OCI-LY1 (cell line): ENCODE measurements around the gene CSMD2.

Experiments used
- H2AFZ ChIP-seq: fragments of 200-600 bp; sonication (generic), shearing (Covaris generic); 2 replicates; pipeline ENCODE4 v1.6.0; 2014; ENCODE audit warnings: antibody characterized with exemption, mild to moderate bottlenecking, low read length
- H3F3A ChIP-seq: fragments of 200-600 bp; sonication (generic), shearing (Covaris generic); 2 replicates; pipeline ENCODE4 v1.6.0; 2014; ENCODE audit warnings: mild to moderate bottlenecking, antibody characterized with exemption, low read length, moderate library complexity; ENCODE audit not compliant: insufficient read depth
- H3K27ac ChIP-seq: fragments of 200-600 bp; sonication (generic); 2 replicates; pipeline ENCODE4 v1.5.1; 2014; ENCODE audit warnings: low read length, mixed run types, mild to moderate bottlenecking, low read depth; ENCODE audit not compliant: poor library complexity, severe bottlenecking
- H3K27me3 ChIP-seq: fragments of 200-600 bp; sonication (generic); 2 replicates; pipeline ENCODE4 v1.6.0; 2014; ENCODE audit warnings: antibody characterized with exemption, mild to moderate bottlenecking, low read length, moderate library complexity; ENCODE audit not compliant: insufficient read depth
- H3K36me3 ChIP-seq: fragments of 200-600 bp; sonication (generic); 2 replicates; pipeline ENCODE4 v1.6.1; 2014; ENCODE audit warnings: mild to moderate bottlenecking, antibody characterized with exemption, low read length, moderate library complexity, mixed read lengths; ENCODE audit not compliant: insufficient read depth
- H3K4me1 ChIP-seq: fragments of 200-600 bp; sonication (generic); 2 replicates; pipeline ENCODE4 v1.5.1; 2014; ENCODE audit warnings: mild to moderate bottlenecking, low read length, moderate library complexity; ENCODE audit not compliant: insufficient read depth, severe bottlenecking
- H3K4me2 ChIP-seq: fragments of 200-600 bp; sonication (generic), shearing (Covaris generic); 2 replicates; pipeline ENCODE4 v1.6.1; 2014; ENCODE audit warnings: low read length
- H3K4me3 ChIP-seq: fragments of 200-600 bp; sonication (generic); 2 replicates; pipeline ENCODE4 v1.5.1; 2014; ENCODE audit warnings: low read length, low read depth, mild to moderate bottlenecking, mixed read lengths; ENCODE audit not compliant: poor library complexity, severe bottlenecking
- H3K79me2 ChIP-seq: fragments of 200-600 bp; shearing (Covaris generic); 2 replicates; pipeline ENCODE4 v1.6.1; 2016; ENCODE audit warnings: mixed run types, low read length, mixed read lengths; ENCODE audit not compliant: insufficient read depth
- H3K9ac ChIP-seq: fragments of 200-600 bp; sonication (generic), shearing (Covaris generic); 2 replicates; pipeline ENCODE4 v1.6.1; 2014; ENCODE audit warnings: mild to moderate bottlenecking, low read length, mixed read lengths
- H3K9me2 ChIP-seq: fragments of 200-600 bp; sonication (generic), shearing (Covaris generic); 2 replicates; pipeline ENCODE4 v1.6.1; 2014; ENCODE audit warnings: low read depth, mild to moderate bottlenecking, low read length, mixed read lengths
- H3K9me3 ChIP-seq: fragments of 200-600 bp; shearing (Covaris generic); 2 replicates; pipeline ENCODE4 v1.6.1; 2014; ENCODE audit warnings: low read length, mixed read lengths
- H4K20me1 ChIP-seq: fragments of 200-600 bp; sonication (generic), shearing (Covaris generic); 2 replicates; pipeline ENCODE4 v1.6.0; 2016; ENCODE audit warnings: mild to moderate bottlenecking, low read length; ENCODE audit not compliant: insufficient read depth
- CTCF ChIP-seq: fragments of 200-600 bp; sonication (generic), shearing (Covaris generic); IDR thresholded peaks from 2 replicates; pipeline ENCODE4 v1.5.1; 2017; ENCODE audit warnings: mild to moderate bottlenecking, antibody characterized with exemption, low read length, moderate library complexity, mixed read lengths
- EZH2 ChIP-seq: fragments of 200-600 bp; sonication (generic), shearing (Covaris generic); IDR thresholded peaks from 2 replicates; pipeline ENCODE4 v1.8.0; 2017; ENCODE audit warnings: borderline replicate concordance, mixed run types, mild to moderate bottlenecking, antibody characterized with exemption, low read length, moderate library complexity, mixed read lengths

Gene CSMD2

GRCh38 chr1:33905241-33905640 is 259.8 kb downstream of the CSMD2 start:
- no peak overlapping the region for H3K4me2 ChIP-seq
- no peaks in the 10 kb centered on the region for H3K9me3 ChIP-seq
- TF ChIP-seq EZH2 (no peak), CTCF (no peak)
- H2AFZ ChIP-seq: no peak overlapping the region
- H3K9me2 ChIP-seq: no peaks in the 10 kb centered on the region
- no peaks in the 10 kb centered on the region for H3K79me2 ChIP-seq
- no peak overlapping the region for H3K4me3 ChIP-seq
- no peak overlapping the region for H3K9ac ChIP-seq
- no peaks in the 10 kb centered on the region for H3F3A ChIP-seq
- H3K27me3 ChIP-seq: no peaks in the 10 kb centered on the region; the same call in 1 of the 2 replicates
- H3K36me3 ChIP-seq: no peaks in the 10 kb centered on the region
- no peaks in the 10 kb centered on the region for H3K4me1 ChIP-seq
- no peak overlapping the region for H3K27ac ChIP-seq
- H4K20me1 ChIP-seq: no peaks in the 10 kb centered on the region

GRCh38 chr1:33903210-33903589 is 261.8 kb downstream of the CSMD2 start:
- Histone ChIP-seq H4K20me1 (no peaks in the 10 kb centered on the region), H3K27me3 (no peaks in the 10 kb centered on the region; the same call in 1 of the 2 replicates), H3K9me2 (no peaks in the 10 kb centered on the region), H3K36me3 (no peaks in the 10 kb centered on the region), H3K4me1 (no peaks in the 10 kb centered on the region), H3K79me2 (no peaks in the 10 kb centered on the region), H3K4me2 (no peak overlapping the region), H2AFZ (no peak overlapping the region), H3K9ac (no peak overlapping the region), H3K9me3 (no peaks in the 10 kb centered on the region), H3K27ac (no peak overlapping the region), H3F3A (no peaks in the 10 kb centered on the region), H3K4me3 (no peak overlapping the region)
- no peak for TF ChIP-seq CTCF

GRCh38 chr1:33902486-33903209 is 262.4 kb downstream of the CSMD2 start:
- no peak for TF ChIP-seq CTCF
- TF ChIP-seq EZH2: no peak
- Histone ChIP-seq H3K4me3 (no peak overlapping the region), H3K9ac (no peak overlapping the region), H2AFZ (no peak overlapping the region), H3K27me3 (no peaks in the 10 kb centered on the region), H4K20me1 (no peaks in the 10 kb centered on the region), H3K4me2 (no peak overlapping the region), H3K79me2 (no peaks in the 10 kb centered on the region), H3K9me2 (no peaks in the 10 kb centered on the region), H3K4me1 (no peaks in the 10 kb centered on the region), H3K36me3 (no peaks in the 10 kb centered on the region), H3F3A (no peaks in the 10 kb centered on the region), H3K27ac (no peak overlapping the region), H3K9me3 (no peaks in the 10 kb centered on the region)
